Umbilical cord (tissue), 2 donors: Measurements from ENCODE around the gene CFAP68. TPM values are rescaled to one million over a fixed set of nuclear protein-coding genes. Genes with fewer than 3 reads are reported as not detected.
"Not testable (repeated sequence)": the region's sequence is repeated elsewhere in the genome, so short reads cannot be mapped to it uniquely, and the experiment has no call there.

ENCODE experiments used
- DNase-seq: peaks from one replicate; pipeline ENCODE4 v3.0.0-alpha.2; 2015; ENCODE audit warnings: low spot score
- total RNA-seq: library from RNA; depleted of rRNA; stranded (reverse); fragments of >200 nt; gene quantifications from one replicate; pipeline ENCODE4 v1.2.3, GENCODE V29; 2014; ENCODE audit warnings: low replicate concordance; ENCODE audit not compliant: insufficient read depth

Gene CFAP68
- total RNA-seq, 1 donor from 2014 or later: 35.2 TPM

- no peak for DNase-seq
These were observed 38.4 kb downstream of the CFAP68 start for GRCh38 chr11:111917788-111918187.

GRCh38 chr11:111918390-111919256, 39.3 kb downstream of the CFAP68 start, which contains the start of gene C11orf52:
C11orf52 (plus strand) TSS chr11:111918913; CDS start chr11:111918973, 60 bp downstream.
- DNase-seq: peak; percentile 75

- DNase-seq: no peak
These were observed 41.6 kb downstream of the CFAP68 start for GRCh38 chr11:111920908-111921307.

GRCh38 chr11:111921541-111922230, 42.3 kb downstream of the CFAP68 start:
- DNase-seq: no peak

GRCh38 chr11:111922803-111923202, 43.5 kb downstream of the CFAP68 start:
- DNase-seq: peak; percentile 90

- DNase-seq: peak; percentile 56
These were observed 44.0 kb downstream of the CFAP68 start for GRCh38 chr11:111923351-111923788.

- DNase-seq: no peak
These were observed 44.6 kb downstream of the CFAP68 start for GRCh38 chr11:111923951-111924350.

GRCh38 chr11:111925953-111926352, 46.6 kb downstream of the CFAP68 start:
- no peak for DNase-seq

- peak; percentile 98 for DNase-seq
These were observed 47.4 kb downstream of the CFAP68 start for GRCh38 chr11:111926505-111927391.

- no peak for DNase-seq
These were observed 51.1 kb downstream of the CFAP68 start for GRCh38 chr11:111930472-111930871.

GRCh38 chr11:111932611-111932950, 53.2 kb downstream of the CFAP68 start:
- DNase-seq: no peak

GRCh38 chr11:111933176-111933575, 53.8 kb downstream of the CFAP68 start:
- DNase-seq: not testable (repeated sequence)

- DNase-seq: peak; percentile 37
These were observed 54.5 kb downstream of the CFAP68 start for GRCh38 chr11:111933872-111934271.

GRCh38 chr11:111934306-111934705, 55.0 kb downstream of the CFAP68 start:
- DNase-seq: no peak

Other genes with a start within 250 kb of the CFAP68 start
- 19.7 TPM for gene PPP2R1B, start 113.2 kb upstream of the CFAP68 start, total RNA-seq
- gene ALG9, start 8.0 kb upstream of the CFAP68 start, total RNA-seq: 54.7 TPM
- gene FDXACB1, start 376 bp upstream of the CFAP68 start, total RNA-seq: 0.48 TPM
- gene CRYAB, start 32.2 kb downstream of the CFAP68 start, total RNA-seq: 55.6 TPM
- not detected for gene HSPB2, start 33.2 kb downstream of the CFAP68 start, total RNA-seq
- gene C11orf52, start 39.4 kb downstream of the CFAP68 start, total RNA-seq: 1.9 TPM
- 79.0 TPM for gene DIXDC1, start 57.8 kb downstream of the CFAP68 start, total RNA-seq
- 16.6 TPM for gene DLAT, start 145.9 kb downstream of the CFAP68 start, total RNA-seq
- gene PIH1D2, start 194.5 kb downstream of the CFAP68 start, total RNA-seq: not detected
- gene NKAPD1, start 194.8 kb downstream of the CFAP68 start, total RNA-seq: 18.3 TPM
- gene TIMM8B, start 207.2 kb downstream of the CFAP68 start, total RNA-seq: 37.3 TPM
- gene SDHD, start 207.3 kb downstream of the CFAP68 start, total RNA-seq: 110 TPM